Epithelial cell of esophagus (primary cell): ENCODE measurements around the gene UVRAG.

ENCODE experiments used
- DNase-seq: peaks from one replicate; pipeline ENCODE4 v3.0.0; 2010; ENCODE audit warnings: low read depth
- H3K4me3 ChIP-seq: 2 replicates; pipeline ENCODE4 v1.5.1; 2011; ENCODE audit warnings: mild to moderate bottlenecking, low read length, control low read depth
- CTCF ChIP-seq: IDR thresholded peaks from 2 replicates; pipeline ENCODE4 v1.5.1; 2011; ENCODE audit warnings: low read depth, mild to moderate bottlenecking, low read length, control low read depth, inconsistent platforms; ENCODE audit not compliant: insufficient read depth; ENCODE audit errors: missing control alignments

UVRAG gene

GRCh38 chr11:76184551-76184993 is 369.6 kb downstream of the UVRAG start:
- no peak for TF ChIP-seq CTCF

GRCh38 chr11:76185511-76185910 is 370.5 kb downstream of the UVRAG start:
- no peak for DNase-seq
- TF ChIP-seq CTCF = no peak
- no peak overlapping the region for H3K4me3 ChIP-seq

More at GRCh38 chr11:76184551-76184993, 369.6 kb downstream of the UVRAG start:
- no peak for DNase-seq
- no peak overlapping the region for H3K4me3 ChIP-seq

- no peak for TF ChIP-seq CTCF
- H3K4me3 ChIP-seq = no peak overlapping the region
- DNase-seq = no peak
Measured at GRCh38 chr11:76185931-76186401, 371.0 kb downstream of the UVRAG start.

- no peak for TF ChIP-seq CTCF
- DNase-seq = no peak
- H3K4me3 ChIP-seq = no peak overlapping the region
Measured at GRCh38 chr11:76186776-76187279, 371.8 kb downstream of the UVRAG start.

GRCh38 chr11:76188873-76189272 is 373.9 kb downstream of the UVRAG start:
- TF ChIP-seq CTCF = no peak
- no peak for DNase-seq
- H3K4me3 ChIP-seq = no peak overlapping the region

- no peak for DNase-seq
- no peak for TF ChIP-seq CTCF
- no peak overlapping the region for H3K4me3 ChIP-seq
Measured at GRCh38 chr11:76189682-76190081, 374.7 kb downstream of the UVRAG start.

GRCh38 chr11:76190376-76190775 is 375.4 kb downstream of the UVRAG start:
- no peak for TF ChIP-seq CTCF

More at GRCh38 chr11:76190376-76190775, 375.4 kb downstream of the UVRAG start:
- DNase-seq = no peak
- no peak overlapping the region for H3K4me3 ChIP-seq
